Nephron (organoid): ENCODE data around the gene CEP170B.
A peak's percentile ranks its signal among the peaks of the same experiment; 100 is the strongest.

Source experiments
- H3K27ac Mint-ChIP-seq, 3 experiments: 2 replicates each; pipeline ENCODE4 v1.8.0; 2020; ENCODE audit warnings: mixed read lengths in 3 of 3, mild to moderate bottlenecking in 2 of 3, moderate library complexity in 1 of 3
- H3K27me3 Mint-ChIP-seq: 2 replicates; pipeline ENCODE4 v1.8.0; 2021; ENCODE audit warnings: low read depth, mild to moderate bottlenecking, moderate library complexity, mixed read lengths
- H3K36me3 Mint-ChIP-seq: 2 replicates; pipeline ENCODE4 v1.8.0; 2020; ENCODE audit warnings: low read depth, mixed read lengths
- H3K4me1 Mint-ChIP-seq: 2 replicates; pipeline ENCODE4 v1.8.0; 2020; ENCODE audit warnings: mixed read lengths
- H3K4me3 Mint-ChIP-seq, 3 experiments: 2 replicates each; pipeline ENCODE4 v1.8.0; 2020; ENCODE audit warnings: mild to moderate bottlenecking in 3 of 3, mixed read lengths in 3 of 3, moderate library complexity in 2 of 3
- H3K9me3 Mint-ChIP-seq: 2 replicates; pipeline ENCODE4 v1.8.0; 2020; ENCODE audit warnings: mixed read lengths
- TF ChIP-seq, protein P1 (sequence below), 3 experiments: fragments of 200-600 bp; sonication (generic); IDR thresholded peaks; one replicate each; pipeline ENCODE4 v1.5.0; 2021; ENCODE audit warnings: antibody characterized with exemption in 3 of 3; ENCODE audit not compliant: unreplicated experiment in 3 of 3

Gene CEP170B

DNA sequence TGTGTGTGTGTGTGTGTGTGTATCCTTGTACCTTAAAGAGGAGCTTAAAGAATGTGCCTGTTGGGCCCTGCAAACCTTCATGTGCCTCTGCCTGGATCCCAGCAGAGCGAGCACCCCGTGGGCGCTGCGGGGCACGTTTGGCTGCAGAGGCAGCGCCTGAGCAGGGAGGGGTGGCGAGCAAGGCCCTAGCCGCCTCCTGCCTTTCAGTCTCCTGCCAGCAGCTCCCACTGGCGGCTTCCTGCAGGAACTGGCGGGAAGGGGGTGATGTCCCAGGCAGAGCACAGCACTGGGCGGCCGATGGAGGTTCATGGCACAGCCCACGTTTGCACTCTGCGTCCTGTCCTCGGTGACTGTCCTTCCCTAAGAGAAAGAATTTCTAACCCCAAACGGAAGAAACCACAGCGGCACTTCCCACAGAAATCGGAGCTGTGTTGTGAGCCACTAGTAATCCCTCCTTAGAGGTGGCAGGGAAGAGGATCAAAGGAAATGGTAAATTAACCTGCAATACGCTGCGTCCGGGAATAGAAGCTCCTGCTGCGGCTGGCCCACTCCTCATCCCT, 44.3 kb upstream of the CEP170B start:
- H3K27ac Mint-ChIP-seq = peak overlapping the region in 2 of 3 experiments; percentile 59 to 74
- peaks cover 5% of the 10 kb centered on the region for H3K4me1 Mint-ChIP-seq
- H3K36me3 Mint-ChIP-seq = no peaks in the 10 kb centered on the region
- peaks cover 4% of the 10 kb centered on the region for H3K9me3 Mint-ChIP-seq
- TF ChIP-seq, protein P1, sequence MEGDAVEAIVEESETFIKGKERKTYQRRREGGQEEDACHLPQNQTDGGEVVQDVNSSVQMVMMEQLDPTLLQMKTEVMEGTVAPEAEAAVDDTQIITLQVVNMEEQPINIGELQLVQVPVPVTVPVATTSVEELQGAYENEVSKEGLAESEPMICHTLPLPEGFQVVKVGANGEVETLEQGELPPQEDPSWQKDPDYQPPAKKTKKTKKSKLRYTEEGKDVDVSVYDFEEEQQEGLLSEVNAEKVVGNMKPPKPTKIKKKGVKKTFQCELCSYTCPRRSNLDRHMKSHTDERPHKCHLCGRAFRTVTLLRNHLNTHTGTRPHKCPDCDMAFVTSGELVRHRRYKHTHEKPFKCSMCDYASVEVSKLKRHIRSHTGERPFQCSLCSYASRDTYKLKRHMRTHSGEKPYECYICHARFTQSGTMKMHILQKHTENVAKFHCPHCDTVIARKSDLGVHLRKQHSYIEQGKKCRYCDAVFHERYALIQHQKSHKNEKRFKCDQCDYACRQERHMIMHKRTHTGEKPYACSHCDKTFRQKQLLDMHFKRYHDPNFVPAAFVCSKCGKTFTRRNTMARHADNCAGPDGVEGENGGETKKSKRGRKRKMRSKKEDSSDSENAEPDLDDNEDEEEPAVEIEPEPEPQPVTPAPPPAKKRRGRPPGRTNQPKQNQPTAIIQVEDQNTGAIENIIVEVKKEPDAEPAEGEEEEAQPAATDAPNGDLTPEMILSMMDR (IDR thresholded peaks at IDR 0.05; ENCODE audit: unreplicated experiment in 3 of 3) = peak; percentile 52 to 61 (median 58)
- H3K4me3 Mint-ChIP-seq = peak overlapping the region in 2 of 3 experiments; percentile 43 to 64
- peaks cover 22% of the 10 kb centered on the region for H3K27me3 Mint-ChIP-seq

DNA sequence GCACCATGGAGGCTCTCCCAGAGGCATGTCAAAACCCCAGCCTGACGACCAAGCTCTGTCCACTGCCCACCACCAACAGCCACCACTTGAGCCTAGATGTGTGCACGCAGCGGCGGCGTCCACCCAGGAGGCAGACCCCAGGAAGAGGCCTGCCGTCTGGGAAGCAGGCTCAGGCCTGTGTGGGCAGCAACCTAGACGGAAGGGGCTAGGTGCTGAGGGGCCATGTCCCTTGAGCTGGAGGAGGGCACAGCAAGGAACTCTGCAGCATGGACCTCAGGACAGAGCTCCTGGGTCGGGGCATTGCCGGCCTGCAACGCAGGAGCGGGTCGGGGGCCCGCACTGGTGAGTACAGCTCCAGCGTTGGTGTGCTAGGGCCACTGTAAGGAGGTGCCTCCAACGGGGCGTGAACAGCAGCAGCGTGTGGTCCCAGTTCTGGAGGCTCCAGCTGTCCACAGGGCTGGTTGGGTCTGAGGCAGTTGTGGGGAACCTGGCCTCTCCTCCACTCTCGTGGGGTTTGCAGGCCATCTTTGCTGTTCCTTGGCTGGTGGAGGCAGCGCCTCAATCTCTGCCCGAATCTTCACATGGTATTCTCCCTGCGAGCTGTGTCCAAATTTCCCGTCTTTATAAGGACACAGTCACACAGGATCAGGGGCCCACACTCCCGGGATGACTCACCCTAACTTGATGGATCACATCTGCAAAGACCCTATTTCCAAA, 43.7 kb upstream of the CEP170B start:
- no peak overlapping the region for H3K27ac Mint-ChIP-seq
- peaks cover 5% of the 10 kb centered on the region for H3K4me1 Mint-ChIP-seq
- peaks cover 27% of the 10 kb centered on the region for H3K27me3 Mint-ChIP-seq
- peak overlapping the region in 1 of 3 experiments; percentile 38 for H3K4me3 Mint-ChIP-seq
- H3K9me3 Mint-ChIP-seq = peaks cover 4% of the 10 kb centered on the region
- TF ChIP-seq, protein P1 (IDR thresholded peaks at IDR 0.05; ENCODE audit: unreplicated experiment in 3 of 3) = no peak
- H3K36me3 Mint-ChIP-seq = no peaks in the 10 kb centered on the region

DNA sequence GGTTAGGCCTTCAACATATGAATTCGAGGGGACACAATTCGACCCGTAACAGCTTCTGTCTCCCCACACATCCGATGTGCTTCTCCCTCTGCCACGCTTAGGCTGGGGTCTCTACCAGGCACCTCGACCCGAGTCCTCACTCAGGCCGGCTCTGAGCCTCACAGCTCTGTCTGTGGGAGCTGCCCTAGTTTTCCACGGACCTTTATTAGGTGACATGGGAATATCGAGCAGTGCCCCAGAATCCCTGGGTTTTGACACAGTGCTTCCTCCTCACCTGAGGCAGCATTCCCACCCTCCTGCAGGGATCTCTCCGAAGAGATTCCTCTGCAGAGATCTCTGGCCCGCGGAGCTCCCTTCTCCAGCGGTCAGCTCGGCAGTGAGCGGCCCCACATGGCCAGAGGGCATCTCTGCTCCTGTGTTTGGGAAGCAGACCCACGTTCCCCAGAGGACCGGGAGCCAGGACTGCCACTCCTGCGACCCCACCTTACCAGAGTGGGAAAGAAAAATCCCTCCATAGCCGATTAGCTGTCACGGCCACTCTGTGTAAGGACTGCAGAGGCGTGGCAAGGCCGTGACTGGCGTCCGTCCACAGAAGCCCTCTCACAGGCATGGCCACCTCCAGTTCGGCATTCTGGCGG, 43.0 kb upstream of the CEP170B start:
- TF ChIP-seq, protein P1 (IDR thresholded peaks at IDR 0.05; ENCODE audit: unreplicated experiment in 3 of 3) = no peak
- Mint-ChIP-seq H3K4me3 (peak overlapping the region in 1 of 3 experiments; percentile 38), H3K9me3 (peaks cover 4% of the 10 kb centered on the region), H3K36me3 (no peaks in the 10 kb centered on the region), H3K4me1 (no peaks in the 10 kb centered on the region), H3K27me3 (peaks cover 31% of the 10 kb centered on the region), H3K27ac (no peak overlapping the region)

GRCh38 chr14:104822821-104823615, 42.0 kb upstream of the CEP170B start:
- Mint-ChIP-seq H3K4me1 (no peaks in the 10 kb centered on the region), H3K27me3 (peaks cover 33% of the 10 kb centered on the region), H3K27ac (no peak overlapping the region), H3K4me3 (no peak overlapping the region), H3K9me3 (peaks cover 4% of the 10 kb centered on the region), H3K36me3 (no peaks in the 10 kb centered on the region)
- TF ChIP-seq, protein P1 (IDR thresholded peaks at IDR 0.05; ENCODE audit: unreplicated experiment in 3 of 3) = no peak

DNA sequence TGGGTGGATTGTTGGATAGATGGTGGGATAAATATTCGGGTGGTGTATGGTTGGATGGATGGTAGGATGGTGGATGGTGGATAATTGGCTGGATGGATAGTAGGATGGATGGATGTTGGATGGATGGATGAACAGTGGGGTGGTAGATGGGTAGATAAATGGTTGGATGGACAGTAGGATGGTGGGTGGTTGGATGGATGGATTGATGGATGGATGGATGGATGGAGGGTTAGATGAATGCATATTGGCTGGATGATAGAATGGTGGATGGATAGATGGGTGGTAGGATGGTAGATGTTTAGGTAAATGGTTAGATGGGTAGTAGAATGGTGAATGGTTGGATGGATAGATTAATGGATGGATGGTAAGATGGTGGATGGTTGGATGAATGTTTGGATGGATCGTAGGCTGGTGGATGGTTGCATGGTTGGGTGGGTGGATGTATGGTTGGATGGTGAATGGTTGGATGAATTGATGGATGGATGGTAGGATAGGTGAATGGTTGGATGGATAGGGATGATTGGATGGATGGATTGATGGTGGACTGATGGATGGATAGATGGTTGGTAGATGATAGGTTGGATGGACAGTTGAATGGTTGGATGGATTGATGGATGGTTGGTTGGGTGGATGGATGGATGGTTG, 40.6 kb upstream of the CEP170B start:
- peaks cover 4% of the 10 kb centered on the region for H3K9me3 Mint-ChIP-seq
- no peaks in the 10 kb centered on the region for H3K36me3 Mint-ChIP-seq
- H3K27me3 Mint-ChIP-seq = peaks cover 33% of the 10 kb centered on the region
- no peaks in the 10 kb centered on the region for H3K4me1 Mint-ChIP-seq
- TF ChIP-seq, protein P1 (IDR thresholded peaks at IDR 0.05; ENCODE audit: unreplicated experiment in 3 of 3) = no peak
- H3K4me3 Mint-ChIP-seq = peak overlapping the region; percentile 59 to 84 (median 77)
- H3K27ac Mint-ChIP-seq = no peak overlapping the region
